GM23248 (cell line): ENCODE data around the gene PDE3A. TPM values are rescaled to one million over a fixed set of nuclear protein-coding genes. Genes with fewer than 3 reads are reported as not detected.
A peak's percentile ranks its signal among the peaks of the same experiment; 100 is the strongest.

Source experiments
- DNase-seq: peaks from one replicate; pipeline ENCODE4 v3.0.0-alpha.2; 2015
- H2AFZ ChIP-seq: fragments of 200-600 bp; sonication (generic); 2 replicates; pipeline ENCODE4 v1.6.1; 2016; ENCODE audit warnings: antibody characterized with exemption
- H3F3A ChIP-seq: fragments of 200-600 bp; sonication (generic); 2 replicates; pipeline ENCODE4 v1.6.1; 2016; ENCODE audit warnings: mild to moderate bottlenecking, antibody characterized with exemption, mixed run types; ENCODE audit not compliant: insufficient read depth
- H3K27ac ChIP-seq: fragments of 200-600 bp; sonication (generic); 2 replicates; pipeline ENCODE4 v1.5.1; 2016; ENCODE audit warnings: mild to moderate bottlenecking
- H3K27me3 ChIP-seq: fragments of 200-600 bp; sonication (generic); replicated peaks from 2 replicates; pipeline ENCODE4 v1.6.1; 2016; ENCODE audit warnings: mild to moderate bottlenecking; ENCODE audit not compliant: insufficient read depth
- H3K36me3 ChIP-seq: fragments of 200-600 bp; sonication (generic); 2 replicates; pipeline ENCODE4 v1.6.1; 2016; ENCODE audit warnings: low read depth, mild to moderate bottlenecking
- H3K4me1 ChIP-seq: fragments of 200-600 bp; sonication (generic); 2 replicates; pipeline ENCODE4 v1.6.1; 2016; ENCODE audit warnings: mild to moderate bottlenecking; ENCODE audit not compliant: insufficient read depth
- H3K4me2 ChIP-seq: fragments of 200-600 bp; sonication (generic); one replicate; pipeline ENCODE4 v1.6.1; 2016; ENCODE audit warnings: mild to moderate bottlenecking; ENCODE audit not compliant: unreplicated experiment
- H3K4me3 ChIP-seq: fragments of 200-600 bp; sonication (generic); 2 replicates; pipeline ENCODE4 v1.5.1; 2016; ENCODE audit warnings: mild to moderate bottlenecking
- H3K79me2 ChIP-seq: fragments of 200-600 bp; sonication (generic); 2 replicates; pipeline ENCODE4 v1.6.1; 2016; ENCODE audit warnings: mild to moderate bottlenecking; ENCODE audit not compliant: insufficient read depth
- H3K9ac ChIP-seq: fragments of 200-600 bp; sonication (generic); 2 replicates; pipeline ENCODE4 v1.6.1; 2016; ENCODE audit warnings: mild to moderate bottlenecking
- H3K9me2 ChIP-seq: fragments of 200-600 bp; sonication (generic); 2 replicates; pipeline ENCODE4 v1.6.1; 2016; ENCODE audit warnings: mixed run types, mild to moderate bottlenecking, moderate library complexity; ENCODE audit not compliant: insufficient read depth
- H3K9me3 ChIP-seq: fragments of 200-600 bp; sonication (generic); one replicate; pipeline ENCODE4 v1.6.1; 2017; ENCODE audit warnings: low read depth
- H4K20me1 ChIP-seq: fragments of 200-600 bp; sonication (generic); 2 replicates; pipeline ENCODE4 v1.6.0; 2016; ENCODE audit not compliant: insufficient read depth
- EZH2 ChIP-seq: fragments of 200-600 bp; sonication (generic); IDR thresholded peaks from 2 replicates; pipeline ENCODE4 v1.6.1; 2018; ENCODE audit warnings: antibody characterized with exemption, mild to moderate bottlenecking; ENCODE audit not compliant: insufficient read depth, poor library complexity, severe bottlenecking
- EZH2phosphoT487 ChIP-seq: fragments of 200-600 bp; sonication (generic); IDR thresholded peaks from 2 replicates; pipeline ENCODE4 v1.6.1; 2018; ENCODE audit warnings: antibody characterized with exemption, moderate library complexity, mild to moderate bottlenecking, low read depth; ENCODE audit not compliant: insufficient read depth
- WGBS, 2 experiments: methylation state at CpG; one replicate each; pipeline ENCODE4 v1.1.6; 2015 to 2017; ENCODE audit warnings: low lambda C conversion rate in 2 of 2, low coverage in 1 of 2; ENCODE audit errors: missing lambda C conversion rate in 2 of 2; 5-methylcytosine and 5-hydroxymethylcytosine counted together
- in situ Hi-C: fragments of 300-500 bp; cut with MboI; formaldehyde crosslinking; loops from 2 replicates; pipeline ENCODE4 v1.15.0; 2020
- polyA plus RNA-seq: library from polyadenylated mRNA; unstranded; fragments of >200 nt; fragmentation: Nextera tagmentation; extraction: Ambion mirVana; gene quantifications from 2 replicates; pipeline ENCODE4 v1.2.1, GENCODE V29; 2016
- total RNA-seq: library from RNA; depleted of rRNA; stranded (reverse); fragments of >200 nt; shearing (Covaris generic); gene quantifications from 2 replicates; pipeline ENCODE4 v1.2.3, GENCODE V29; 2014

The PDE3A gene
- total and polyA plus RNA-seq, 2 experiments from 2014 or later: 0.11 to 0.43 TPM

DNA sequence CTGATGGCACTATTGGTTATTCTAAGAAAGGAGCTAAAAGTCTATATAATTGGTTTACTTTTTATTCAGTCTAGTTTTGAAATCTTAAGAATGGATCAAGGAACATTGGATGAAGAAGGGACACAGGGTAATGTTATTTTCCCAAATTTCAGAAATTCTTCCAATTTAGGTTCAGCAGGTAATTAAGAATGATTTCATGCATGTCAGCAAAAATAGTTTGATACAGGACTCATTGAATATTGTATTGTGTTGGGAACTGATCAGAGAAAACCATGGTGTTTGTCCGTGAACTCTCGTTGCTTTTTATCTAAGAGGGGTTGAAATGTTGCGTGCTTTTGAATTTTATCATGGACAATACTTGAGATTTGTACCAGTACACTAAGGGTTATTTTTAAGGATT is 58.6 kb downstream of the PDE3A start:
- 74 to 78% methylated on average over 3 of the region's 3 CpGs for WGBS, 2 experiments
- no peaks in the 10 kb centered on the region for H4K20me1 ChIP-seq
- in situ Hi-C loops: no loop called here
- H3K9me2 ChIP-seq: no peaks in the 10 kb centered on the region
- H3F3A ChIP-seq: no peaks in the 10 kb centered on the region
- no peak overlapping the region for H3K4me3 ChIP-seq
- no peak overlapping the region for H3K9ac ChIP-seq
- 0 out of 2 replicates have a peak, but pooled peaks cover 4% of the 10 kb centered on the region for H3K4me1 ChIP-seq
- H3K9me3 ChIP-seq: no peaks in the 10 kb centered on the region
- DNase-seq: no peak
- H3K36me3 ChIP-seq: no peaks in the 10 kb centered on the region
- H3K4me2 ChIP-seq: no peak overlapping the region
- TF ChIP-seq EZH2: no peak
- TF ChIP-seq EZH2phosphoT487: no peak
- H3K27me3 ChIP-seq: no peaks in the 10 kb centered on the region
- H2AFZ ChIP-seq: no peak overlapping the region
- H3K27ac ChIP-seq: no peak overlapping the region
- H3K79me2 ChIP-seq: no peaks in the 10 kb centered on the region

GRCh38 chr12:20429852-20430251 is 61.5 kb downstream of the PDE3A start:
- Histone ChIP-seq H3F3A (no peaks in the 10 kb centered on the region), H3K9ac (no peak overlapping the region), H2AFZ (no peak overlapping the region), H3K4me1 (0 out of 2 replicates have a peak, but pooled peaks cover 4% of the 10 kb centered on the region), H4K20me1 (no peaks in the 10 kb centered on the region), H3K79me2 (no peaks in the 10 kb centered on the region), H3K27me3 (no peaks in the 10 kb centered on the region), H3K4me2 (no peak overlapping the region), H3K9me2 (no peaks in the 10 kb centered on the region), H3K36me3 (no peaks in the 10 kb centered on the region), H3K9me3 (no peaks in the 10 kb centered on the region), H3K4me3 (no peak overlapping the region), H3K27ac (no peak overlapping the region)
- TF ChIP-seq EZH2 (no peak), EZH2phosphoT487 (no peak)
- DNase-seq: no peak
- in situ Hi-C loops: no loop called here
- WGBS, 2 experiments: 65 to 71% methylated on average over 2 of the region's 2 CpGs

GRCh38 chr12:20432290-20432689 is 64.0 kb downstream of the PDE3A start:
- Histone ChIP-seq H3F3A (no peaks in the 10 kb centered on the region), H3K9me3 (no peaks in the 10 kb centered on the region), H3K9me2 (no peaks in the 10 kb centered on the region), H3K27ac (no peak overlapping the region), H2AFZ (no peak overlapping the region), H4K20me1 (no peaks in the 10 kb centered on the region), H3K4me2 (no peak overlapping the region), H3K9ac (no peak overlapping the region), H3K4me3 (no peak overlapping the region), H3K36me3 (no peaks in the 10 kb centered on the region), H3K79me2 (no peaks in the 10 kb centered on the region), H3K4me1 (no peaks in the 10 kb centered on the region), H3K27me3 (no peaks in the 10 kb centered on the region)
- in situ Hi-C loops: no loop called here
- WGBS, 2 experiments: 76 to 92% methylated on average over 1 of the region's 1 CpG
- no peak for DNase-seq
- TF ChIP-seq EZH2phosphoT487 (no peak), EZH2 (no peak)

DNA sequence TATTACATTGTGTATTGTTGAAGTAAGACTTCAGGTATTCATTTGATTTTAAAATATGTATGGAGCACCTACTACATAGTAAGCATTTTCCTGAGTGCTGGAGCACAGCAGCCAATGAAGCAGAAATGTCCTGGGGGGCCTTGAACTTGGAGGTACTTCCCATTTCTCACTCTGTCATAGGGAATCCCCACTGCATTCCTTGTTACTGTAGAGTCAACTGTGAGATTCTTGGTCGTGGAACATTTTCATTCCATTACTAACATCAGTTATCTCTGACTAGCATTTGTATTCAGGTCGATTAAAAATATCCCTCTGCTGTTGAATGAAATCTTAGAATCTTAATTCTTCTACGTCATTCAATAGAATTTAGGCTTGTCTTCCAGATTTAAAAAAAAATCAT is 66.7 kb downstream of the PDE3A start:
- H3K4me3 ChIP-seq: no peak overlapping the region
- no peaks in the 10 kb centered on the region for H3K4me1 ChIP-seq
- H3K9me3 ChIP-seq: no peaks in the 10 kb centered on the region
- WGBS, 2 experiments: 63 to 71% methylated on average over 3 of the region's 3 CpGs
- H3K36me3 ChIP-seq: no peaks in the 10 kb centered on the region
- H3F3A ChIP-seq: peaks cover 6% of the 10 kb centered on the region; the same call in 1 of the 2 replicates
- H4K20me1 ChIP-seq: no peaks in the 10 kb centered on the region
- no peaks in the 10 kb centered on the region for H3K9me2 ChIP-seq
- in situ Hi-C loops: no loop called here
- no peak overlapping the region for H3K9ac ChIP-seq
- TF ChIP-seq EZH2 (no peak), EZH2phosphoT487 (no peak)
- H3K27me3 ChIP-seq: no peaks in the 10 kb centered on the region
- no peak overlapping the region for H3K4me2 ChIP-seq
- DNase-seq: peak; percentile 9
- H2AFZ ChIP-seq: no peak overlapping the region
- H3K79me2 ChIP-seq: no peaks in the 10 kb centered on the region
- no peak overlapping the region for H3K27ac ChIP-seq

- Histone ChIP-seq H3K27ac (no peak overlapping the region), H3K9ac (no peak overlapping the region), H3K27me3 (no peaks in the 10 kb centered on the region), H3K36me3 (no peaks in the 10 kb centered on the region), H3F3A (peaks cover 6% of the 10 kb centered on the region; the same call in 1 of the 2 replicates), H3K4me3 (no peak overlapping the region), H3K79me2 (no peaks in the 10 kb centered on the region), H2AFZ (no peak overlapping the region), H3K9me2 (no peaks in the 10 kb centered on the region), H3K9me3 (no peaks in the 10 kb centered on the region), H3K4me1 (no peaks in the 10 kb centered on the region), H3K4me2 (no peak overlapping the region), H4K20me1 (no peaks in the 10 kb centered on the region)
- TF ChIP-seq EZH2 (no peak), EZH2phosphoT487 (no peak)
- in situ Hi-C loops: no loop called here
- DNase-seq: no peak
Measured at GRCh38 chr12:20436316-20436715, 68.0 kb downstream of the PDE3A start.
